HG03108 (cell line): ENCODE data around the gene SLITRK4.

Experiments
- ATAC-seq: cut with Tn5 transposase; IDR thresholded peaks from one replicate; pipeline ENCODE4 v1.9.1; 2021; ENCODE audit warnings: moderate library complexity; ENCODE audit not compliant: unreplicated experiment

The SLITRK4 gene

GRCh38 chrX:143635915-143636314, at the start of gene SLITRK4:
Gene SLITRK4, minus strand, starts transcription at chrX:143636101. Its CDS starts 4,993 bp downstream, at chrX:143631108.
- ATAC-seq: no peak

GRCh38 chrX:143683486-143683885, 47.6 kb upstream of the SLITRK4 start:
- no peak for ATAC-seq

GRCh38 chrX:143674926-143675325, 39.0 kb upstream of the SLITRK4 start:
- ATAC-seq: no peak

GRCh38 chrX:143669395-143669794, 33.5 kb upstream of the SLITRK4 start:
- ATAC-seq: no peak

- no peak for ATAC-seq
Observed at GRCh38 chrX:143664302-143664701, 28.4 kb upstream of the SLITRK4 start.

GRCh38 chrX:143663755-143664154, 27.9 kb upstream of the SLITRK4 start:
- ATAC-seq: no peak

GRCh38 chrX:143661286-143661685, 25.4 kb upstream of the SLITRK4 start:
- no peak for ATAC-seq

GRCh38 chrX:143648705-143649104, 12.8 kb upstream of the SLITRK4 start:
- no peak for ATAC-seq

GRCh38 chrX:143642426-143642825, 6.5 kb upstream of the SLITRK4 start:
- ATAC-seq: no peak

- no peak for ATAC-seq
Observed at GRCh38 chrX:143636831-143637230, 930 bp upstream of the SLITRK4 start.

- no peak for ATAC-seq
Observed at GRCh38 chrX:143634663-143635455, 1.0 kb downstream of the SLITRK4 start.

- no peak for ATAC-seq
Observed at GRCh38 chrX:143634309-143634662, 1.6 kb downstream of the SLITRK4 start.

- no peak for ATAC-seq
Observed at GRCh38 chrX:143633461-143634308, 2.2 kb downstream of the SLITRK4 start.

GRCh38 chrX:143632625-143633410, 3.1 kb downstream of the SLITRK4 start:
- ATAC-seq: no peak

GRCh38 chrX:143623657-143624056, 12.2 kb downstream of the SLITRK4 start:
- ATAC-seq: no peak

GRCh38 chrX:143621276-143621675, 14.6 kb downstream of the SLITRK4 start:
- no peak for ATAC-seq

- ATAC-seq: no peak
Observed at GRCh38 chrX:143615851-143616250, 20.1 kb downstream of the SLITRK4 start.

- no peak for ATAC-seq
Observed at GRCh38 chrX:143601809-143602208, 34.1 kb downstream of the SLITRK4 start.

- ATAC-seq: no peak
Observed at GRCh38 chrX:143581240-143581639, 54.7 kb downstream of the SLITRK4 start.

- no peak for ATAC-seq
Observed at GRCh38 chrX:143580266-143580665, 55.6 kb downstream of the SLITRK4 start.
